Prostate gland (tissue), 1 donor: ENCODE results near the gene DCLK2.

Experiments used
- POLR2A ChIP-seq: fragments of 450-650 bp; IDR thresholded peaks from one replicate; pipeline ENCODE4 v1.6.1; 2016; ENCODE audit warnings: antibody characterized with exemption, mild to moderate bottlenecking
- POLR2AphosphoS5 ChIP-seq: sonication (generic); formaldehyde crosslinking; IDR thresholded peaks from one replicate; pipeline ENCODE4 v1.6.1; 2017; ENCODE audit warnings: antibody characterized with exemption

DNA sequence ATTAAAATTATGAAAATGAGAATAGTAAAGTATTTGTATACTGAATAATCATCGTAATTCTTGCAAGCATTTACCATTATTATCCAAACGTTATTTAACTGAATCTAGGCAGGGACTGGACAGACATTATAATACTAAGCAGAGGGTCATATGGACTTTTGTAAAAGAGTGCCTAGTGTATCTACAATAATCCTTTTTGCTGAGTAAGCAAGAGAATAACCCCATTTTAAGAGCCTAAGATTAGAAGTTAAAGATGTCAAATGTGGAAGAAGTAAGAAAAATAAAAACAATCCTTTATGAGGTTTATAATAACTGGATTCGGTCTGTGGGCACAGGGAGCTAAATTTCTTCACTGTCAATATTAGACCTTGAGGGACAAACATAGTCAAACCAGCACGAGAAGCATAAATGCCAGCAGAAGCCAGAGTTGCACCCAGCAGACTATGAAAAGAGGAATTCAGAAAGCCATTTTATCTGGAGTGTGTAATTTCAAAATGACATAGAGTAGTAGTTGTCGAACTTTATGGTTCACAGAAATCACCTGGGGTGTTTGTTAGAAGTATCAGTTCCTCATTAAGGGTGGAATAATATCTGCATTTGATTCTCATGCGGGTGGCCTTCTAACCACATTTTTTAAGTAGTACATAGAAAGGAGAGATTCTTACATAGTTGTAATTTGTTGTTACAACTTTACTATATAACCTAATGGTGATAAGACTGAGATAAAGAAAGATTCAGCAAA, 39.7 kb upstream of the DCLK2 start:
- TF ChIP-seq POLR2AphosphoS5 = no peak
- TF ChIP-seq POLR2A = no peak
